GM12878 (cell line): ENCODE results near the gene COL4A2.

Experiments used
- EZH2 ChIP-seq: IDR thresholded peaks from 2 replicates; pipeline ENCODE4 v1.6.1; 2012; ENCODE audit warnings: low read depth, mild to moderate bottlenecking, control low read depth, inconsistent platforms, low read length, borderline replicate concordance; ENCODE audit not compliant: control insufficient read depth
- POLR2A ChIP-seq: IDR thresholded peaks from 2 replicates; pipeline ENCODE4 v1.6.1; 2011; ENCODE audit warnings: low read depth, mild to moderate bottlenecking, low read length

DNA sequence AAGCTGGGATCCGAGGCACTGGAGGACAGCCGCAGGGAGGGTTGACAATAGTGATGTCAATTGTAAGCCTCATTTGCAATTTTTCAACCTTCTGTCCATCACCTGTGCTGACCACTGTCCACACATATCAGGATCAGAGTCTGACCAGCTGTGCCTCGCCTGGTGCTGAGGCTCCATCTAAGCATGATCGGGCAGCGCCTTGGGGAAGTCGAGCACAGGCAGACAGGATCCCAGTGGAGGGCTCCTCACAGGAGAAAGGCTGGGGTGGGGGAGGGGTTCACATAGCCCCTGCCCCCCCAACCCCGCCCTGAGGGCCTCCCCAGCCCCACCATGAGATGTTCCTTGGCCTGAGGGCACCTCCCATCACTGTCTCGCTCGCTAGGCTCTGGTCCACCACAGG is 194.1 kb downstream of the COL4A2 start:
- TF ChIP-seq POLR2A, result no peak
- no peak for TF ChIP-seq EZH2
